ENCODE results near the gene SLC4A4. TPM values are rescaled to one million over a fixed set of nuclear protein-coding genes. Genes with fewer than 3 reads are reported as not detected.

Gene SLC4A4
- total RNA-seq, 1 donor = 13.0 TPM

DNA sequence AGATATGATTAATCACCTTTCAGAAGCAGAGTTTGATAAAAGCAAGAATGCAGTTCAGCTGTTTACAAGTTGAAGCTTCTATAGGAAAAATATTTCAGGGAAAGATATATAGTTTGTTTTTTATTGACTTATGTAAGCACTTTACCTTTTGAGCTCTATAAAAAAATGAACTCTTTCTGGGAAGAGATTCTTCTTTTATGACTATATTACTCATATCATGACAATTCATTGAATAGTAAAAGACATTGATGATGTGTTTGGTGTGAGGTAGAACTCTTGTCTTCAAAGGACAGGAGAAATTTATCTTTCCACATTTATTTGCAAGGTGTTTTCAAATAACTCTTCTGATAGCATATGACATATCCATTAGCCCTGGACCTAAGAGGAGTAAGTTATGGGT is 156.6 kb downstream of the SLC4A4 start:
- Histone ChIP-seq H4K20me1 (ENCODE audit: insufficient read depth, low read length) (no peaks in the 10 kb centered on the region), H3K36me3 (ENCODE audit: insufficient read depth, low read length) (peaks cover under 1% of the 10 kb centered on the region), H3K9me3 (ENCODE audit: low read depth, low read length) (no peaks in the 10 kb centered on the region), H3K27me3 (ENCODE audit: insufficient read depth, low read length) (no peaks in the 10 kb centered on the region), H3K27ac (ENCODE audit: low read depth, low read length) (no peak overlapping the region), H3K79me2 (ENCODE audit: insufficient read depth, low read length) (no peaks in the 10 kb centered on the region), H3K4me2 (ENCODE audit: insufficient read depth, low read length) (no peak overlapping the region), H3K4me3 (ENCODE audit: insufficient read depth, low read length) (no peak overlapping the region), H3K4me1 (ENCODE audit: insufficient read depth, low read length) (no peaks in the 10 kb centered on the region), H2AFZ (ENCODE audit: low read length) (no peak overlapping the region)
- no peak for DNase-seq (ENCODE audit: insufficient read length, low spot score, missing footprints)
- TF ChIP-seq, protein P1, sequence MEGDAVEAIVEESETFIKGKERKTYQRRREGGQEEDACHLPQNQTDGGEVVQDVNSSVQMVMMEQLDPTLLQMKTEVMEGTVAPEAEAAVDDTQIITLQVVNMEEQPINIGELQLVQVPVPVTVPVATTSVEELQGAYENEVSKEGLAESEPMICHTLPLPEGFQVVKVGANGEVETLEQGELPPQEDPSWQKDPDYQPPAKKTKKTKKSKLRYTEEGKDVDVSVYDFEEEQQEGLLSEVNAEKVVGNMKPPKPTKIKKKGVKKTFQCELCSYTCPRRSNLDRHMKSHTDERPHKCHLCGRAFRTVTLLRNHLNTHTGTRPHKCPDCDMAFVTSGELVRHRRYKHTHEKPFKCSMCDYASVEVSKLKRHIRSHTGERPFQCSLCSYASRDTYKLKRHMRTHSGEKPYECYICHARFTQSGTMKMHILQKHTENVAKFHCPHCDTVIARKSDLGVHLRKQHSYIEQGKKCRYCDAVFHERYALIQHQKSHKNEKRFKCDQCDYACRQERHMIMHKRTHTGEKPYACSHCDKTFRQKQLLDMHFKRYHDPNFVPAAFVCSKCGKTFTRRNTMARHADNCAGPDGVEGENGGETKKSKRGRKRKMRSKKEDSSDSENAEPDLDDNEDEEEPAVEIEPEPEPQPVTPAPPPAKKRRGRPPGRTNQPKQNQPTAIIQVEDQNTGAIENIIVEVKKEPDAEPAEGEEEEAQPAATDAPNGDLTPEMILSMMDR (IDR thresholded peaks at IDR 0.05; ENCODE audit: extremely low read depth, low read depth, low read length) = no peak

DNA sequence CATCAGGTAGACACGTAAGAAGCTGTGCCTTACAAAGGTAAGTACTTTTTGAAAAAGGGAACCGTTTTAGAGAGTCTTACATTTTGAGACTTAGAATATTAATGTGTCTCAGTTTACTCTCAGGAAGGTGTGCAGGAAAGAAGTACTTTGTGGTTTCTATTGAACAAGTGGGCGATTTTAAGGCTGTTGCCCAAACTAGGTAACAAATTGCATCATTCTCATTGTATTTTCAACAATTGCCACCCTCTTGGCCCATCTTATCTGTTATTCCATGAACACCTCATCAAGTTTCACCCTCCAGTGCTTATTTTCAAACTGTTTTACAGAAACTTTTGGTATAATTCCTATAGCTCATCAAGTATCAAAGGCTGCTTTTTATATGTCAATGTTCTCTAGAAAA is 158.3 kb downstream of the SLC4A4 start:
- Histone ChIP-seq H3K4me2 (ENCODE audit: insufficient read depth, low read length) (no peak overlapping the region), H3K36me3 (ENCODE audit: insufficient read depth, low read length) (no peaks in the 10 kb centered on the region), H3K9me3 (ENCODE audit: low read depth, low read length) (no peaks in the 10 kb centered on the region), H3K4me3 (ENCODE audit: insufficient read depth, low read length) (no peak overlapping the region), H3K27me3 (ENCODE audit: insufficient read depth, low read length) (no peaks in the 10 kb centered on the region), H2AFZ (ENCODE audit: low read length) (no peak overlapping the region), H4K20me1 (ENCODE audit: insufficient read depth, low read length) (no peaks in the 10 kb centered on the region), H3K79me2 (ENCODE audit: insufficient read depth, low read length) (no peaks in the 10 kb centered on the region), H3K27ac (ENCODE audit: low read depth, low read length) (no peak overlapping the region), H3K4me1 (ENCODE audit: insufficient read depth, low read length) (no peaks in the 10 kb centered on the region)
- TF ChIP-seq, protein P1 (IDR thresholded peaks at IDR 0.05; ENCODE audit: extremely low read depth, low read depth, low read length) = no peak
- DNase-seq (ENCODE audit: insufficient read length, low spot score, missing footprints) = no peak

DNA sequence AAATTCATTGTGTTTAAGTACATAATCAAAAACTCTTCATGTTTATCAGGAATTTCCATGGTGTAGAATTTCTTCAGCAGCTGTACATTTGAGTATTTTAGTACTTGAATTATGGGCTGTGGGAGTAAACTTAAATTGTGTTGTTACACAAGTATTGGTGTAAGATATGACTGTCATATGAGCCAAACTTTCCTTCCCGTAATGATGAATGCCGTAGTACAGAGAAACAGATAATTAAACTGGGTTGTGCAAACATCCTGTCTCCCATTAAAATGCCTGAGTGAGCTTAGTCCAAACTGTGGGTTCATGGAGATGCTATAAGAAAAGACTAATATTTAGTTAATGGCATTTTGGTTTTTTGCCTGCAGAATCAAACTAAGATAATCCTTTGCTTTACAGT is 159.2 kb downstream of the SLC4A4 start:
- Histone ChIP-seq H3K4me3 (ENCODE audit: insufficient read depth, low read length) (no peak overlapping the region), H3K9me3 (ENCODE audit: low read depth, low read length) (no peaks in the 10 kb centered on the region), H4K20me1 (ENCODE audit: insufficient read depth, low read length) (no peaks in the 10 kb centered on the region), H3K36me3 (ENCODE audit: insufficient read depth, low read length) (no peaks in the 10 kb centered on the region), H3K4me1 (ENCODE audit: insufficient read depth, low read length) (no peaks in the 10 kb centered on the region), H3K4me2 (ENCODE audit: insufficient read depth, low read length) (no peak overlapping the region), H2AFZ (ENCODE audit: low read length) (no peak overlapping the region), H3K27me3 (ENCODE audit: insufficient read depth, low read length) (no peaks in the 10 kb centered on the region), H3K27ac (ENCODE audit: low read depth, low read length) (no peak overlapping the region), H3K79me2 (ENCODE audit: insufficient read depth, low read length) (no peaks in the 10 kb centered on the region)
- TF ChIP-seq, protein P1 (IDR thresholded peaks at IDR 0.05; ENCODE audit: extremely low read depth, low read depth, low read length) = no peak
- DNase-seq (ENCODE audit: insufficient read length, low spot score, missing footprints) = no peak

DNA sequence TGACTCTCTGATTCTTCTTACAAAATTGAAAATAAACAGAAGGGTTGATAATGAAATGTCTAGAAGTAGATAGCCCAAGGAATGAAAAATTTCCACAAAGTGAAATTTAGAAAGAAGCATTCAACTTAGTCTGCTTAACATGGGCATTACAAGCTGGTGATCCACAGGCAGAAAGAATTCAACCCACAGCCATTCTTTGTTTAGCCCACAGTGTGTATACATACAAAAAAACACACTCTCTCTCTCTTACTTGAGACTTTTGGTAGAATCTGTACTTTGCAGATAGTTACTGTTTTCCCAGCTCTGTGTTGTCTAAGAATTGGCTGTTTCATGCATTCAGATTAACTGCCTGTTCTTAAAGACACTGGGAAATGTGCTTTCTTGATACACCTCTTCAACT is 159.8 kb downstream of the SLC4A4 start:
- H3K27me3 ChIP-seq (ENCODE audit: insufficient read depth, low read length) = no peaks in the 10 kb centered on the region

More for the DNA sequence above, 159.8 kb downstream of the SLC4A4 start:
- TF ChIP-seq, protein P1 (IDR thresholded peaks at IDR 0.05; ENCODE audit: extremely low read depth, low read depth, low read length) = no peak
- H2AFZ ChIP-seq (ENCODE audit: low read length) = no peak overlapping the region
- no peak overlapping the region for H3K27ac ChIP-seq (ENCODE audit: low read depth, low read length)
- H3K9me3 ChIP-seq (ENCODE audit: low read depth, low read length) = no peaks in the 10 kb centered on the region
- no peak overlapping the region for H3K4me2 ChIP-seq (ENCODE audit: insufficient read depth, low read length)
- H3K4me1 ChIP-seq (ENCODE audit: insufficient read depth, low read length) = no peaks in the 10 kb centered on the region
- no peaks in the 10 kb centered on the region for H3K36me3 ChIP-seq (ENCODE audit: insufficient read depth, low read length)
- no peaks in the 10 kb centered on the region for H4K20me1 ChIP-seq (ENCODE audit: insufficient read depth, low read length)
- H3K4me3 ChIP-seq (ENCODE audit: insufficient read depth, low read length) = no peak overlapping the region
- no peak for DNase-seq (ENCODE audit: insufficient read length, low spot score, missing footprints)
- H3K79me2 ChIP-seq (ENCODE audit: insufficient read depth, low read length) = no peaks in the 10 kb centered on the region
